Spleen (tissue), 11 donors: ENCODE measurements around the gene MAGI3. TPM values are rescaled to one million over a fixed set of nuclear protein-coding genes. Genes with fewer than 3 reads are reported as not detected.
A peak's percentile ranks its signal among the peaks of the same experiment; 100 is the strongest.

Experiments used
- DNase-seq: peaks from one replicate; pipeline ENCODE4 v3.0.0-alpha.2; 2020
- H3K27ac ChIP-seq, 8 donors: fragments of 200-600 bp; sonication (generic) in 7 of 8; 1 replicate in 4 of 8; 2 replicates in 4 of 8; pipeline versions ENCODE4 v1.5.0 to v1.8.0; 2016 to 2021; ENCODE audit warnings: inconsistent platforms in 4 of 8, mild to moderate bottlenecking in 4 of 8, moderate library complexity in 1 of 8
- H3K27me3 ChIP-seq, 7 donors: fragments of 200-600 bp; sonication (generic) in 6 of 7; replicated peaks in 1 of 7; 1 replicate in 4 of 7; 2 replicates in 3 of 7; pipeline versions ENCODE4 v1.5.0 to v1.8.0; 2016 to 2021; ENCODE audit warnings: inconsistent platforms in 3 of 7, mild to moderate bottlenecking in 1 of 7
- H3K36me3 ChIP-seq, 6 donors: fragments of 200-600 bp; sonication (generic) in 5 of 6; 1 replicate in 4 of 6; 2 replicates in 2 of 6; pipeline versions ENCODE4 v1.5.0 to v1.8.0; 2016 to 2021; ENCODE audit warnings: inconsistent platforms in 2 of 6
- H3K4me1 ChIP-seq, 6 donors: fragments of 200-600 bp; sonication (generic) in 5 of 6; 1 replicate in 3 of 6; 2 replicates in 3 of 6; pipeline versions ENCODE4 v1.5.0 to v1.8.0; 2016 to 2021; ENCODE audit warnings: inconsistent platforms in 3 of 6
- H3K4me3 ChIP-seq, 8 donors: fragments of 200-600 bp; sonication (generic) in 7 of 8; 1 replicate in 4 of 8; 2 replicates in 4 of 8; pipeline versions ENCODE4 v1.5.0 to v1.8.0; 2016 to 2021; ENCODE audit warnings: inconsistent platforms in 4 of 8, mild to moderate bottlenecking in 4 of 8, moderate library complexity in 2 of 8
- H3K9me3 ChIP-seq, 8 donors: fragments of 200-600 bp; sonication (generic) in 7 of 8; 1 replicate in 4 of 8; 2 replicates in 4 of 8; pipeline versions ENCODE4 v1.5.0 to v1.8.0; 2016 to 2021; ENCODE audit warnings: inconsistent platforms in 4 of 8
- CTCF ChIP-seq, 11 experiments: fragments of 200-600 bp in 7 of 11; fragments of 450-650 bp in 4 of 11; sonication (generic) in 4 of 11; IDR thresholded peaks in 8 of 11; conservative IDR thresholded peaks in 3 of 11; 1 replicate in 7 of 11; 2 replicates in 4 of 11; pipeline versions ENCODE4 v1.4.0 to v1.8.0; 2016 to 2021; ENCODE audit warnings: antibody characterized with exemption in 11 of 11, inconsistent platforms in 4 of 11, mild to moderate bottlenecking in 1 of 11
- POLR2A ChIP-seq, 3 donors: fragments of 450-650 bp; IDR thresholded peaks; one replicate each; pipeline ENCODE4 v1.5.1; 2017; ENCODE audit warnings: antibody characterized with exemption in 3 of 3, mild to moderate bottlenecking in 1 of 3
- POLR2AphosphoS5 ChIP-seq, 3 donors: sonication (generic); formaldehyde crosslinking; IDR thresholded peaks; one replicate each; pipeline ENCODE4 v1.5.1; 2017; ENCODE audit warnings: antibody characterized with exemption in 3 of 3
- WGBS, 5 donors: extraction: QIAGEN DNeasy Blood & Tissue Kit in 3 of 5; methylation state at CpG; one replicate each; pipeline versions ENCODE4 v1.1.5 to v1.1.7; 2013 to 2018; 5-methylcytosine and 5-hydroxymethylcytosine counted together
- intact Hi-C: fragments of 100-400 bp; cut with DNase I; formaldehyde crosslinking; loops from one replicate; pipeline ENCODE4 v1.15.0; 2023; ENCODE audit warnings: low total_unique reads
- polyA plus RNA-seq, 3 donors: library from polyadenylated mRNA; stranded (reverse); fragments of 200-250 nt; gene quantifications; one replicate each; pipeline ENCODE4 v1.2.1, GENCODE V29; 2013
- total RNA-seq, 7 donors: library from RNA; depleted of rRNA in 3 of 7; stranded (reverse); fragments of >200 nt in 3 of 7; fragmentation: NEBNext Ultra II Directional in 4 of 7; extraction: Animal tissue kit (Norgen Biotek cat#: 25700) in 4 of 7; gene quantifications; one replicate each; pipeline versions ENCODE4 v1.1.0 to v1.2.1, GENCODE V29; 2016 to 2021
- donor health status: healthy with polysubstance abuse.
- donor health status: DM: no; HTN: no; CAD: no; lungs with moderate emphysema.
- donor health status: DM: no; HTN: no; CAD: no.
- donor health status: Bipolar disorder and iron deficiency.
- donor health status: healthy.
- donor health status: DM: no; HTN: no; CAD: no.
- donor health status: DM: yes; HTN: yes; CAD: no.

MAGI3 gene
- total and polyA plus RNA-seq, 10 donors: 0.74 to 16.3 (median 9.9) TPM

DNA sequence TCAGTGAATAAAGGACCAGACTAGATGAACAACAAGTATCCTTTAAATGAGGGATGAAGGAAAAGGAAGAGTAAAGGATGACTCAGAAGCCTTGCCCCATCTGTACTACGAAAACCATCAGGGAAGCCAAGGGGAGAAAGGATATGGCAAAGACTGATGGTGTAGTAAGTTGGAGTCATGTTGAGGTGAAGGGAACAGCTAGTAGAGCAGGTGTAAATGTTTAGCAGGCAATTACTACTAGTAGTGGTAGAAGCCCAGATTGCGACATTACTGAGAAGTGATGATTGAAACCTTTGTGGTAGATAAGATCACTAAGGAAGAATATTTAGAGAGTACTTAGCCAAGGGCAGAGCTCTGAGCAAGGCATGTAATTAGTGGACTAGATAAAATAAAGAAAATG is 285.0 kb downstream of the MAGI3 start:
- intact Hi-C loops: loop anchor here (5.0 kb wide), 1 partner anchor 533 kb away; no protein-coding TSS in a partner anchor
- H3K27me3 ChIP-seq: no peaks in the 10 kb centered on the region
- WGBS, 5 donors: 80 to 90% (median 84%) methylated on average over 2 of the region's 2 CpGs

DNA sequence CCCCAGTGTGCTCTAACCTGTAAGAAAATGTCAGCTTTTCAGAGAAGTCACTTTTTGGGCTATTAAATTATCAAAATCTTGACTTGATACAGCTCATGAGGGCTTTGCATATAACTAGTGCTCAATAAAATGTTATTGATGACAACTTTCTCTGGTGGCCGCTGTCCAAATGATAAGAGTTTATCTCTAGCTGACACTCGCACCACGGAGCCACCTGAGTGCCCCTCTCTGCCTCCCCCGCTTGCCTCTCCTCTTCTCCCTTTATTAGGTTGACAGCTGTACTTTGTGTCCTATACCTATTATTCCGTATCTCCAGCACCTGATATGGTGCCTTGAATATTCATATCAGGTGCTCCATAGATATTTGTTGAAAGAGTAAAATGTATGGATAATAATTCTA is 286.2 kb downstream of the MAGI3 start:
- 86 to 94% (median 90%) methylated on average over 5 of the region's 5 CpGs for WGBS, 5 donors
- no peak overlapping the region for H3K27ac ChIP-seq
- no peak overlapping the region for H3K4me3 ChIP-seq
- H3K36me3 ChIP-seq: peaks cover 0 to 8% (median 0%) of the 10 kb centered on the region in 6 donors
- intact Hi-C loops: loop anchor here (5.0 kb wide), 1 partner anchor 534 kb away; no protein-coding TSS in a partner anchor
- no peaks in the 10 kb centered on the region for H3K27me3 ChIP-seq
- TF ChIP-seq POLR2AphosphoS5 (IDR thresholded peaks at IDR 0.05): no peak
- TF ChIP-seq CTCF (IDR thresholded peaks at IDR 0.05 in 8 of 11, conservative IDR thresholded peaks at IDR 0.05 in 3 of 11): no peak
- TF ChIP-seq POLR2A (IDR thresholded peaks at IDR 0.05): no peak
- no peak for DNase-seq
- peaks cover 0 to 9% (median 6%) of the 10 kb centered on the region in 6 donors for H3K4me1 ChIP-seq
- H3K9me3 ChIP-seq: no peaks in the 10 kb centered on the region

More for the DNA sequence above, 285.0 kb downstream of the MAGI3 start:
- no peak for DNase-seq
- peaks cover 0 to 9% (median 6%) of the 10 kb centered on the region in 6 donors for H3K4me1 ChIP-seq
- no peaks in the 10 kb centered on the region for H3K9me3 ChIP-seq
- H3K27ac ChIP-seq: no peak overlapping the region
- H3K36me3 ChIP-seq: peaks cover 0 to 8% (median 0%) of the 10 kb centered on the region in 6 donors
- TF ChIP-seq POLR2AphosphoS5 (IDR thresholded peaks at IDR 0.05): no peak
- no peak for TF ChIP-seq CTCF (IDR thresholded peaks at IDR 0.05 in 8 of 11, conservative IDR thresholded peaks at IDR 0.05 in 3 of 11)
- TF ChIP-seq POLR2A (IDR thresholded peaks at IDR 0.05): no peak
- no peak overlapping the region for H3K4me3 ChIP-seq

- no peaks in the 10 kb centered on the region for H3K27me3 ChIP-seq
- TF ChIP-seq POLR2AphosphoS5 (IDR thresholded peaks at IDR 0.05) (peak in 1 of 3 donors; percentile 37), POLR2A (IDR thresholded peaks at IDR 0.05) (no peak), CTCF (IDR thresholded peaks at IDR 0.05 in 8 of 11, conservative IDR thresholded peaks at IDR 0.05 in 3 of 11) (peak in 9 of 11 experiments; percentile 22 to 67 (median 47))
- intact Hi-C loops: loop anchor here (5.0 kb wide), 1 partner anchor 535 kb away; no protein-coding TSS in a partner anchor
- WGBS, 5 donors: 54 to 83% (median 72%) methylated on average over 7 of the region's 7 CpGs
- DNase-seq: no peak
- H3K36me3 ChIP-seq: peaks cover 0 to 8% (median 0%) of the 10 kb centered on the region in 6 donors
- no peak overlapping the region for H3K4me3 ChIP-seq
- H3K4me1 ChIP-seq: peaks cover 0 to 9% (median 6%) of the 10 kb centered on the region in 6 donors
- no peaks in the 10 kb centered on the region for H3K9me3 ChIP-seq
- no peak overlapping the region for H3K27ac ChIP-seq
Measured at GRCh38 chr1:113677250-113678158, 287.2 kb downstream of the MAGI3 start.

DNA sequence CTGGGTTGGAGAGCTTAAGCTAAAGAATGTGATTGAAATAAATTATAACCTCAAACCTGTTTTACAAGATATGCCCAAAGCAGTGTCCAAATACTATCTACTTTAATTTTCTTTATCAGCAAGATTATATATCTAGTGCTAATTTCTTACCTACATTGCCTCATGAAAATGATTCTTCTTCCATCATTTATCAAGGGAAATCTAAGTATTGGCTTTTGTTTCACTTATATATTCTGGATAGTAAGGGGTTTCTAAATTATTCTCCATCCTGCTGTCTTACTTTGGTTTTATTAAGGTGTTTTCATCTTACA is 287.8 kb downstream of the MAGI3 start:
- intact Hi-C loops: loop anchor here (5.0 kb wide), 1 partner anchor 536 kb away; no protein-coding TSS in a partner anchor
- H3K9me3 ChIP-seq: no peaks in the 10 kb centered on the region
- no peak overlapping the region for H3K4me3 ChIP-seq
- no peak overlapping the region for H3K27ac ChIP-seq
- DNase-seq: no peak
- H3K36me3 ChIP-seq: peaks cover 0 to 6% (median 0%) of the 10 kb centered on the region in 6 donors
- TF ChIP-seq CTCF (IDR thresholded peaks at IDR 0.05 in 8 of 11, conservative IDR thresholded peaks at IDR 0.05 in 3 of 11) (peak in 2 of 11 experiments; percentile 6 to 11), POLR2AphosphoS5 (IDR thresholded peaks at IDR 0.05) (no peak), POLR2A (IDR thresholded peaks at IDR 0.05) (no peak)
- H3K4me1 ChIP-seq: peaks cover 0 to 9% (median 6%) of the 10 kb centered on the region in 6 donors
- no peaks in the 10 kb centered on the region for H3K27me3 ChIP-seq
